SK-N-SH treated with all-trans-retinoic acid at 6 μM for 48 hours (cell line): ENCODE data around the gene APOL4.
"Not testable (repeated sequence)": the region's sequence is repeated elsewhere in the genome, so short reads cannot be mapped to it uniquely, and the experiment has no call there.

ENCODE experiments used
- ATAC-seq: fragments of 200-7000 bp; cut with Tn5 transposase; 3 replicates; pipeline ENCODE4 v1.9.1; 2020; ENCODE audit warnings: mild to moderate bottlenecking, moderate library complexity
- ARNTL ChIP-seq: fragments of 450-650 bp; formaldehyde crosslinking; IDR thresholded peaks from 2 replicates; pipeline ENCODE4 v1.5.0; 2020; ENCODE audit warnings: low read depth, mild to moderate bottlenecking, moderate library complexity, borderline replicate concordance
- BACH2 ChIP-seq: fragments of 250-450 bp; sonication (Bioruptor Pico); IDR thresholded peaks from 2 replicates; pipeline ENCODE4 v1.9.0; 2021; ENCODE audit warnings: mild to moderate bottlenecking, borderline replicate concordance
- CSDC2 ChIP-seq: fragments of 250-450 bp; sonication (Bioruptor Pico); IDR thresholded peaks from 2 replicates; pipeline ENCODE4 v1.5.0; 2020; ENCODE audit warnings: mild to moderate bottlenecking, moderate library complexity
- ESRRG ChIP-seq: fragments of 250-450 bp; sonication (Bioruptor Pico); IDR thresholded peaks from 2 replicates; pipeline ENCODE4 v1.6.1; 2021; ENCODE audit warnings: mild to moderate bottlenecking
- GLIS3 ChIP-seq: fragments of 250-450 bp; sonication (Bioruptor Pico); IDR thresholded peaks from 2 replicates; pipeline ENCODE4 v1.5.0; 2020; ENCODE audit warnings: mild to moderate bottlenecking, moderate library complexity
- ISL1 ChIP-seq: fragments of 250-450 bp; sonication (Bioruptor Pico); IDR thresholded peaks from 2 replicates; pipeline ENCODE4 v2.1.2; 2022; ENCODE audit warnings: mild to moderate bottlenecking, moderate library complexity
- OSR1 ChIP-seq: fragments of 250-450 bp; sonication (Bioruptor Pico); IDR thresholded peaks from 2 replicates; pipeline ENCODE4 v1.8.0; 2022; ENCODE audit warnings: moderate library complexity, mild to moderate bottlenecking, inconsistent platforms
- PATZ1 ChIP-seq: fragments of 250-450 bp; sonication (Bioruptor Pico); IDR thresholded peaks from 2 replicates; pipeline ENCODE4 v1.8.0; 2020; ENCODE audit warnings: mild to moderate bottlenecking, moderate library complexity, borderline replicate concordance
- PPARA ChIP-seq: fragments of 250-450 bp; sonication (Bioruptor Pico); IDR thresholded peaks from 2 replicates; pipeline ENCODE4 v1.5.0; 2020; ENCODE audit warnings: mild to moderate bottlenecking, borderline replicate concordance
- RARB ChIP-seq: fragments of 250-450 bp; sonication (Bioruptor Pico); IDR thresholded peaks from 2 replicates; pipeline ENCODE4 v1.8.0; 2021; ENCODE audit warnings: mild to moderate bottlenecking, moderate library complexity
- TCF4 ChIP-seq: fragments of 250-450 bp; sonication (Bioruptor Pico); IDR thresholded peaks from 2 replicates; pipeline ENCODE4 v1.8.0; 2021; ENCODE audit warnings: mild to moderate bottlenecking, moderate library complexity, borderline replicate concordance
- TOX ChIP-seq: fragments of 250-450 bp; sonication (Bioruptor Pico); IDR thresholded peaks from 2 replicates; pipeline ENCODE4 v1.8.0; 2021; ENCODE audit warnings: mild to moderate bottlenecking, moderate library complexity, borderline replicate concordance
- ZC3H10 ChIP-seq: fragments of 250-450 bp; sonication (Bioruptor Pico); IDR thresholded peaks from 2 replicates; pipeline ENCODE4 v1.5.1; 2021; ENCODE audit warnings: mild to moderate bottlenecking, moderate library complexity
- ZFP3 ChIP-seq: fragments of 250-450 bp; sonication (Bioruptor Pico); IDR thresholded peaks from 2 replicates; pipeline ENCODE4 v1.5.0; 2020; ENCODE audit warnings: mild to moderate bottlenecking, moderate library complexity
- ZFP30 ChIP-seq: fragments of 450-650 bp; formaldehyde crosslinking; IDR thresholded peaks from 2 replicates; pipeline ENCODE4 v1.5.0; 2022; ENCODE audit warnings: mild to moderate bottlenecking, moderate library complexity
- ZNF565 ChIP-seq: fragments of 450-650 bp; formaldehyde crosslinking; conservative IDR thresholded peaks from 2 replicates; pipeline ENCODE4 v1.5.0; 2020; ENCODE audit warnings: low read depth, mild to moderate bottlenecking, moderate library complexity
- ZNF70 ChIP-seq: fragments of 450-650 bp; formaldehyde crosslinking; IDR thresholded peaks from 2 replicates; pipeline ENCODE4 v1.5.0; 2020; ENCODE audit warnings: mild to moderate bottlenecking, moderate library complexity
- ZNF8 ChIP-seq: fragments of 450-650 bp; formaldehyde crosslinking; IDR thresholded peaks from 2 replicates; pipeline ENCODE4 v1.5.0; 2020; ENCODE audit warnings: mild to moderate bottlenecking, moderate library complexity
- TF ChIP-seq, protein P1 (sequence below): fragments of 250-450 bp; sonication (Bioruptor Pico); IDR thresholded peaks from 2 replicates; pipeline ENCODE4 v1.8.0; 2021; ENCODE audit warnings: low read depth, mild to moderate bottlenecking, moderate library complexity, borderline replicate concordance
- TF ChIP-seq, protein P2 (sequence below): fragments of 250-450 bp; sonication (Bioruptor Pico); IDR thresholded peaks from 2 replicates; pipeline ENCODE4 v1.5.1; 2020; ENCODE audit warnings: low read depth, mild to moderate bottlenecking, moderate library complexity
- TF ChIP-seq, protein P3 (sequence below): fragments of 250-450 bp; sonication (Bioruptor Pico); IDR thresholded peaks from 2 replicates; pipeline ENCODE4 v1.5.1; 2021; ENCODE audit warnings: mild to moderate bottlenecking, moderate library complexity

Gene APOL4

DNA sequence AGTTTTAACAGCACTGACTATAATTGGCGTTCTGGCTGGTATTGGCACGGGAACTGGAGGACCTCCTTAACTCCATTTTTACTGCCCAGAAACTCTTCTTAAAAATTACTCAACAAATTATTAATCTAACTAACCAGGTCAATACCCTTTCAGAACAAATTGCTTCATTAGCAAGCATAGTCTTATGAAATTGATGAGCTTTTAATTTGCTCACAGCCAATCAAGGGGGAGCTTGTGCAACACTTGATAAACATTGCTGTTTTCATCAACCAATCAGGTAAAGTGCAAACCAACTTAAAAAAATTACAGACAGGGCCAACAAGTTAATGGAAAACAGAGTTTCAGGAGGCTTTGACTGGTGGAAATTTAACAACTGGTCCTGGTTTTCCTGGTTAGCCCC, 36.5 kb downstream of the APOL4 start:
- no peak for ATAC-seq
- TF ChIP-seq PPARA (CRISPR knock-in tag): no peak
- no peak for TF ChIP-seq ARNTL
- no peak for TF ChIP-seq ZFP3
- TF ChIP-seq CSDC2: no peak
- no peak for TF ChIP-seq TOX (CRISPR knock-in tag)
- TF ChIP-seq OSR1 (CRISPR knock-in tag): no peak
- TF ChIP-seq BACH2 (CRISPR knock-in tag): no peak
- TF ChIP-seq ZNF8: no peak
- no peak for TF ChIP-seq ZC3H10
- TF ChIP-seq ZNF565 (CRISPR knock-in tag): no peak
- TF ChIP-seq ZFP30: no peak
- TF ChIP-seq RARB: no peak
- no peak for TF ChIP-seq PATZ1 (CRISPR knock-in tag)
- no peak for TF ChIP-seq ESRRG
- TF ChIP-seq ZNF70 (CRISPR knock-in tag): no peak
- TF ChIP-seq, protein P1, sequence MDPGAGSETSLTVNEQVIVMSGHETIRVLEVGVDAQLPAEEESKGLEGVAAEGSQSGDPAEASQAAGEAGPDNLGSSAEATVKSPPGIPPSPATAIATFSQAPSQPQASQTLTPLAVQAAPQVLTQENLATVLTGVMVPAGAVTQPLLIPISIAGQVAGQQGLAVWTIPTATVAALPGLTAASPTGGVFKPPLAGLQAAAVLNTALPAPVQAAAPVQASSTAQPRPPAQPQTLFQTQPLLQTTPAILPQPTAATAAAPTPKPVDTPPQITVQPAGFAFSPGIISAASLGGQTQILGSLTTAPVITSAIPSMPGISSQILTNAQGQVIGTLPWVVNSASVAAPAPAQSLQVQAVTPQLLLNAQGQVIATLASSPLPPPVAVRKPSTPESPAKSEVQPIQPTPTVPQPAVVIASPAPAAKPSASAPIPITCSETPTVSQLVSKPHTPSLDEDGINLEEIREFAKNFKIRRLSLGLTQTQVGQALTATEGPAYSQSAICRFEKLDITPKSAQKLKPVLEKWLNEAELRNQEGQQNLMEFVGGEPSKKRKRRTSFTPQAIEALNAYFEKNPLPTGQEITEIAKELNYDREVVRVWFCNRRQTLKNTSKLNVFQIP: no peak
- TF ChIP-seq, protein P2, sequence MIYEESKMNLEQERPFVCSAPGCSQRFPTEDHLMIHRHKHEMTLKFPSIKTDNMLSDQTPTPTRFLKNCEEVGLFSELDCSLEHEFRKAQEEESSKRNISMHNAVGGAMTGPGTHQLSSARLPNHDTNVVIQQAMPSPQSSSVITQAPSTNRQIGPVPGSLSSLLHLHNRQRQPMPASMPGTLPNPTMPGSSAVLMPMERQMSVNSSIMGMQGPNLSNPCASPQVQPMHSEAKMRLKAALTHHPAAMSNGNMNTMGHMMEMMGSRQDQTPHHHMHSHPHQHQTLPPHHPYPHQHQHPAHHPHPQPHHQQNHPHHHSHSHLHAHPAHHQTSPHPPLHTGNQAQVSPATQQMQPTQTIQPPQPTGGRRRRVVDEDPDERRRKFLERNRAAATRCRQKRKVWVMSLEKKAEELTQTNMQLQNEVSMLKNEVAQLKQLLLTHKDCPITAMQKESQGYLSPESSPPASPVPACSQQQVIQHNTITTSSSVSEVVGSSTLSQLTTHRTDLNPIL (CRISPR knock-in tag): no peak

- no peak for ATAC-seq
- TF ChIP-seq BACH2 (CRISPR knock-in tag) (no peak), OSR1 (CRISPR knock-in tag) (no peak), GLIS3 (CRISPR knock-in tag) (no peak), PATZ1 (CRISPR knock-in tag) (no peak)
- TF ChIP-seq, protein P3, sequence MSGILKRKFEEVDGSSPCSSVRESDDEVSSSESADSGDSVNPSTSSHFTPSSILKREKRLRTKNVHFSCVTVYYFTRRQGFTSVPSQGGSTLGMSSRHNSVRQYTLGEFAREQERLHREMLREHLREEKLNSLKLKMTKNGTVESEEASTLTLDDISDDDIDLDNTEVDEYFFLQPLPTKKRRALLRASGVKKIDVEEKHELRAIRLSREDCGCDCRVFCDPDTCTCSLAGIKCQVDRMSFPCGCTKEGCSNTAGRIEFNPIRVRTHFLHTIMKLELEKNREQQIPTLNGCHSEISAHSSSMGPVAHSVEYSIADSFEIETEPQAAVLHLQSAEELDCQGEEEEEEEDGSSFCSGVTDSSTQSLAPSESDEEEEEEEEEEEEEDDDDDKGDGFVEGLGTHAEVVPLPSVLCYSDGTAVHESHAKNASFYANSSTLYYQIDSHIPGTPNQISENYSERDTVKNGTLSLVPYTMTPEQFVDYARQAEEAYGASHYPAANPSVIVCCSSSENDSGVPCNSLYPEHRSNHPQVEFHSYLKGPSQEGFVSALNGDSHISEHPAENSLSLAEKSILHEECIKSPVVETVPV (CRISPR knock-in tag): no peak
Measured at GRCh38 chr22:36164621-36165020, 37.0 kb downstream of the APOL4 start.

GRCh38 chr22:36163497-36163896, 38.1 kb downstream of the APOL4 start:
- ATAC-seq: no peak
- TF ChIP-seq CSDC2 (no peak), GLIS3 (CRISPR knock-in tag) (no peak), ARNTL (no peak), ZNF565 (CRISPR knock-in tag) (no peak), TOX (CRISPR knock-in tag) (no peak), ZFP30 (no peak), ZNF8 (no peak), ESRRG (no peak)

GRCh38 chr22:36162127-36163034, 39.2 kb downstream of the APOL4 start:
- no peak for ATAC-seq
- TF ChIP-seq TOX (CRISPR knock-in tag) (no peak), BACH2 (CRISPR knock-in tag) (no peak), ARNTL (no peak), TCF4 (CRISPR knock-in tag) (no peak), PPARA (CRISPR knock-in tag) (no peak), ISL1 (CRISPR knock-in tag) (no peak), ZC3H10 (no peak)
- TF ChIP-seq, protein P1: no peak
- TF ChIP-seq, all 23 proteins: peak for 0

GRCh38 chr22:36161793-36162126, 39.8 kb downstream of the APOL4 start:
- not testable (repeated sequence) for ATAC-seq
